Prostate gland (tissue), 2 donors: ENCODE measurements around the gene TTLL5. TPM values are rescaled to one million over a fixed set of nuclear protein-coding genes. Genes with fewer than 3 reads are reported as not detected.
A peak's percentile ranks its signal among the peaks of the same experiment; 100 is the strongest.

ENCODE experiments used
- DNase-seq: peaks from one replicate; pipeline ENCODE4 v3.0.0-alpha.2; 2019; ENCODE audit warnings: low spot score
- H3K27ac ChIP-seq, 2 donors: fragments of 200-600 bp; sonication (generic); 2 replicates each; pipeline ENCODE4 v1.5.1; 2017 to 2019
- H3K27me3 ChIP-seq: fragments of 200-600 bp; sonication (generic); replicated peaks from 2 replicates; pipeline ENCODE4 v1.5.1; 2019; ENCODE audit not compliant: insufficient read depth
- H3K36me3 ChIP-seq, 2 donors: fragments of 200-600 bp; sonication (generic); 1 replicate in 1 of 2; 2 replicates in 1 of 2; pipeline versions ENCODE4 v1.5.1 to v1.8.1; 2017 to 2019
- H3K4me1 ChIP-seq: fragments of 200-600 bp; sonication (generic); replicated peaks from 2 replicates; pipeline ENCODE4 v1.5.1; 2019
- H3K4me3 ChIP-seq, 2 donors: fragments of 200-600 bp; sonication (generic); 2 replicates each; pipeline ENCODE4 v1.5.1; 2017 to 2019
- H3K9me3 ChIP-seq: fragments of 200-600 bp; sonication (generic); 2 replicates; pipeline ENCODE4 v1.5.1; 2017
- CTCF ChIP-seq, 4 experiments: fragments of 200-600 bp in 2 of 4; fragments of 450-650 bp in 2 of 4; sonication (generic) in 2 of 4; IDR thresholded peaks; 1 replicate in 3 of 4; 2 replicates in 1 of 4; pipeline ENCODE4 v1.5.1; 2016 to 2019; ENCODE audit warnings: antibody characterized with exemption in 4 of 4, mild to moderate bottlenecking in 2 of 4, moderate library complexity in 2 of 4
- POLR2A ChIP-seq: fragments of 450-650 bp; IDR thresholded peaks from one replicate; pipeline ENCODE4 v1.6.1; 2016; ENCODE audit warnings: antibody characterized with exemption, mild to moderate bottlenecking
- POLR2AphosphoS5 ChIP-seq: sonication (generic); formaldehyde crosslinking; IDR thresholded peaks from one replicate; pipeline ENCODE4 v1.6.1; 2017; ENCODE audit warnings: antibody characterized with exemption
- WGBS: methylation state at CpG from one replicate; pipeline ENCODE4 v1.1.5; 2018; 5-methylcytosine and 5-hydroxymethylcytosine counted together
- intact Hi-C: fragments of 100-400 bp; cut with DNase I; formaldehyde crosslinking; loops from one replicate; pipeline ENCODE4 v1.14.2; 2022
- total RNA-seq, 2 donors: library from RNA; depleted of rRNA; stranded (reverse); fragments of >200 nt; gene quantifications; one replicate each; pipeline ENCODE4 v1.1.0, GENCODE V29; 2016

TTLL5 gene
- total RNA-seq, 2 donors from 2014 or later: 40.3 to 46.2 TPM

DNA sequence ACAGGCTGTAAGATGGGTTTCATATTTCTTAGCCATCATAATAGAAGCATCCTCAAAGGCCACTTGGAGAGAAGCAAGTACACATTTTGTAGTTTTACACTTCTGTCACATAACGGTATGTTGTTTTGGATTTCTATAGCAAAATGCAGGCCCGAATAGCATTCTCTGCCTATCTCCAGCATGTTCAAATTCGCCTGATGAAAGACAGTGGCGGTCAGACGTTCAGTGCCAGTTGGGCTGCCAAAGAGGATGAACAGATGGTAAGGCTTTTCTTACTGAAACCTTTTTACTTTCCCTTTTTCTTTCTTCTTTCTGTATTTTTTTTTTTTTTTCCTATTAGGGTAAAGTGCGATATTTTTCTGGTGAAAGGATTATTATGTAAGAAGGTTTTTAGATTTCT is 110.5 kb downstream of the TTLL5 start:
- WGBS: 89% methylated on average over 6 of the region's 6 CpGs
- no peaks in the 10 kb centered on the region for H3K36me3 ChIP-seq
- TF ChIP-seq POLR2A: no peak
- TF ChIP-seq CTCF (IDR thresholded peaks at IDR 0.05): no peak
- no peak for TF ChIP-seq POLR2AphosphoS5
- no peaks in the 10 kb centered on the region for H3K9me3 ChIP-seq
- no peaks in the 10 kb centered on the region for H3K27me3 ChIP-seq
- intact Hi-C loops: loop anchor here (10.0 kb wide), 1 partner anchor 47 kb away; no protein-coding TSS in a partner anchor
- H3K4me1 ChIP-seq: no peaks in the 10 kb centered on the region
- DNase-seq: no peak
- no peak overlapping the region for H3K4me3 ChIP-seq
- no peak overlapping the region for H3K27ac ChIP-seq

DNA sequence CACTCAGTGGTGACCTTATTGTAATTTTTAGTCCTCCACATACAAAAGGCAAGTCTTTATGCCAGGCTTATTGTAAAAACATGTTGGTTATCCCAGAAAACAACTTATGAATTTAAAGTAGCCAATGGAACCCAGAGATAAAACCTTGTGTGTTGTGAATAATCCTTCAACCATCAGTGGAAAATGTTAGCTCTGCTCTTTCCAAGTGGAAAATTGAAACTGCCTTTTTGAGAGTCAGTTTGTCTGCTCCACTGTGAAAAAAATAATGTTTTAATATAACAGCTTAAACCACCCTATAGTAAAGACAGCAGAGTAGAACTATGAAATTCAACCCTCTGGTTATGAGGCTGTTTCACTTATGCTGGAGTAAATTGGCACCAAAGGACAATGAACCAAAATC is 112.0 kb downstream of the TTLL5 start:
- H3K27ac ChIP-seq: peak overlapping the region in 1 of 2 donors; percentile 38
- no peaks in the 10 kb centered on the region for H3K27me3 ChIP-seq

DNA sequence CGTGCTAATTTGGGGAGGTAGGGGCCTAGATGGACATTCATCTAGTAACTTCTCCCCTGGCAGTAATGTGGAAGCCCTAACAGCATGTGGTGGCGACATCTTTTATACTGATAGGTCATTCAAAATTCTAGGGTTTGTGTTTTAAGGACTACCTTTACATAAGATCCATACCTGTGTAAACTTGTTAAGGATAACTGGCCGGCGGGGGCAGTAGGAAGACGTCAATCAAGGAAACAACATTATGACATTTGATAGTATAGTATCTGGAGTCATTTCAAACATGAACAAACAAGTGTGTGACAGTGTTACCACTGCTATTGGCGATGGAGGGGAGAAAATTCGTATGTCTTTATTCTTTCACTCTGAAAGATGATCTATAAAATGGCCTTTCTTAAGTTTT is 120.0 kb downstream of the TTLL5 start:
- intact Hi-C loops: no loop called here
- WGBS: 88% methylated on average over 7 of the region's 7 CpGs

More for the DNA sequence above, 112.0 kb downstream of the TTLL5 start:
- intact Hi-C loops: loop anchor here (10.0 kb wide), 1 partner anchor 48 kb away; no protein-coding TSS in a partner anchor
- TF ChIP-seq POLR2AphosphoS5 (no peak), CTCF (IDR thresholded peaks at IDR 0.05) (no peak), POLR2A (no peak)
- Histone ChIP-seq H3K4me3 (no peak overlapping the region), H3K4me1 (no peaks in the 10 kb centered on the region), H3K36me3 (no peaks in the 10 kb centered on the region), H3K9me3 (no peaks in the 10 kb centered on the region)
- no peak for DNase-seq

GRCh38 chr14:75783184-75783583 is 122.1 kb downstream of the TTLL5 start:
- no peak for DNase-seq
- no peaks in the 10 kb centered on the region for H3K27me3 ChIP-seq
- H3K9me3 ChIP-seq: no peaks in the 10 kb centered on the region
- H3K4me1 ChIP-seq: no peaks in the 10 kb centered on the region
- H3K4me3 ChIP-seq: no peak overlapping the region
- no peak overlapping the region for H3K27ac ChIP-seq
- 94% methylated on average over 5 of the region's 5 CpGs for WGBS
- TF ChIP-seq CTCF (IDR thresholded peaks at IDR 0.05) (no peak), POLR2A (no peak), POLR2AphosphoS5 (no peak)
- intact Hi-C loops: no loop called here
- peaks cover 0 to 4% of the 10 kb centered on the region in 2 donors for H3K36me3 ChIP-seq

More for the DNA sequence above, 120.0 kb downstream of the TTLL5 start:
- no peaks in the 10 kb centered on the region for H3K4me1 ChIP-seq
- no peaks in the 10 kb centered on the region for H3K27me3 ChIP-seq
- no peaks in the 10 kb centered on the region for H3K9me3 ChIP-seq
- no peak for DNase-seq
- no peak overlapping the region for H3K4me3 ChIP-seq
- TF ChIP-seq POLR2A (no peak), POLR2AphosphoS5 (no peak), CTCF (IDR thresholded peaks at IDR 0.05) (no peak)
- no peak overlapping the region for H3K27ac ChIP-seq
- peaks cover 0 to 4% of the 10 kb centered on the region in 2 donors for H3K36me3 ChIP-seq

- Histone ChIP-seq H3K27me3 (no peaks in the 10 kb centered on the region), H3K27ac (no peak overlapping the region), H3K4me3 (no peak overlapping the region), H3K4me1 (no peaks in the 10 kb centered on the region), H3K36me3 (peaks cover 0 to 4% of the 10 kb centered on the region in 2 donors), H3K9me3 (no peaks in the 10 kb centered on the region)
- 85% methylated on average over 3 of the region's 3 CpGs for WGBS
- DNase-seq: no peak
- TF ChIP-seq POLR2AphosphoS5 (no peak), CTCF (IDR thresholded peaks at IDR 0.05) (no peak), POLR2A (no peak)
- intact Hi-C loops: no loop called here
Measured at GRCh38 chr14:75783602-75784313, 122.7 kb downstream of the TTLL5 start.
